GM12892 (cell line): ENCODE results near the gene NDRG3.

Experiments
- POLR2A ChIP-seq: IDR thresholded peaks from 2 replicates; pipeline ENCODE4 v1.6.1; 2011; ENCODE audit warnings: low read depth, low read length, control low read depth
- POLR2AphosphoS5 ChIP-seq: IDR thresholded peaks from 2 replicates; pipeline ENCODE4 v1.6.1; 2011; ENCODE audit warnings: low read depth, low read length, control low read depth
- TAF1 ChIP-seq: IDR thresholded peaks from 2 replicates; pipeline ENCODE4 v1.6.1; 2011; ENCODE audit warnings: low read depth, mild to moderate bottlenecking, control low read depth, low read length, borderline replicate concordance

GRCh38 chr20:36655004-36655403 lies 90.9 kb downstream of the NDRG3 start:
- no peak for TF ChIP-seq POLR2A
- no peak for TF ChIP-seq POLR2AphosphoS5
- TF ChIP-seq TAF1, result no peak
